Hematopoietic multipotent progenitor cell treated with erythropoietin and hydrocortisone succinate and interleukin-3 and kit ligand, for 17 days (in vitro differentiated cells): ENCODE data around the gene ZNF514.
"Not testable (repeated sequence)": the region's sequence is repeated elsewhere in the genome, so short reads cannot be mapped to it uniquely, and the experiment has no call there.

ENCODE experiments used
- DNase-seq: peaks from one replicate; pipeline ENCODE4 v3.0.0-alpha.2; 2015; ENCODE audit warnings: low spot score

Gene ZNF514

DNA sequence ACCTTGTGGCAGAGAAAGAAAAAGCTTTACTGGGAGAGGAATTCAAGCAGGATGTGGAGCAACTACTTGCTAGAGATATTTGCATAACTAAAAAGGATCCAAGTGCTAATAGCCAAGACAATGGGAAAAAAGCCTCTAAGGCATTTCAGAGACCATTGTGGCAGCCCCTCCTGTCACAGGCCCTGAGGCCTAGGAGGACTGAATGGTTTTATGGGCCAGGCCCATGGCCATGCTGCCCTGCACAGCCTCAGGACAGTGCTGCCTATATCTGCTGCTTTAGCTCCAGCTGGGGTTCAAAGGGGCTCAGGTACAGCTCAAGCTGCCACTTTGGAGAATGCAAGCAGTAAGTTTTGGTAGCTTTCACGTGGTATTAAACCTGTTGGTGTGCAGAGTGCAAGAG, 20.9 kb downstream of the ZNF514 start:
- DNase-seq = no peak

- DNase-seq = no peak
These were observed 37.5 kb downstream of the ZNF514 start for GRCh38 chr2:95122197-95122551.

DNA sequence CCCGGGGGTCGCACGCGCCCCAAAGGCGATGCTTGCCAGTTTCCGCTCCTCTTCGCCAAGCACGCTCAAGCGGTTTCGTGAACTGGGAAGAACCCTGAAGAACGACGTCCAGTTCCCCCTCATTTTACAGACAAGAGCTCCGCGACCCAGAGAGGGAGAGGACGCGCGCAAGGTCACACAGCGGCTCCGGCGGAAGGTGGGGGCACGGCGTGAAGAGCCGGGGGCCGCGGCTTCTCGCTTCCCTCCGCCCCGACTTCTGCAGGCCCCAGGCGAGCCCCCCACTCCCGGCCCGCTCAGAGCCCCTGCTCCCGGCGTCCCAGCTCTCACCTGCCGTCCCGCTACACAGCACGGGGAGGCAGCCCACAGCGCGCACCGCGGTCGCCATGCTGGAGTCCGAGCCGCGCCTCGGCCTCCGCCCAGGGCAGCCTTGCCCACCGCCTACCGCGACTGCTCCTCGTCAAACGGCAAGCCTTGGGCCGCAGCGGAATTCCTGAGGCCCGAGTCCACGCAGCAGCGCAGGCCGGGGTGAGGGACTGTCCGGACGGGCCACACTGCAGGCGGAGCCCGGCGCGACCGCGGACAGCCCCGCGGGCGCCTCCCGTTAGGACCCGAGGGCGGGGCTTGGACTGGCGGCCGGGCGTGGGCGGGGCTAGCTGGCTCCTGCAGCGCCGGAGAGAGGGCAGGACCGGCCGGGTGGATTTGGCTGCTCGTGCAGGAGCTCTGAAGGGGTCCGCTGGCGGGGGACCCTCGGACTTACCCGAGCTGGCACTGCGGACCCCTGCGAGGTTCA, 38.0 kb downstream of the ZNF514 start, which contains the start of gene MRPS5:
Gene MRPS5, minus strand, starts transcription at position 402 of the 790 bp plus-strand sequence. Its CDS starts 17 bp downstream, at position 385.
- DNase-seq = peak; percentile 85

DNA sequence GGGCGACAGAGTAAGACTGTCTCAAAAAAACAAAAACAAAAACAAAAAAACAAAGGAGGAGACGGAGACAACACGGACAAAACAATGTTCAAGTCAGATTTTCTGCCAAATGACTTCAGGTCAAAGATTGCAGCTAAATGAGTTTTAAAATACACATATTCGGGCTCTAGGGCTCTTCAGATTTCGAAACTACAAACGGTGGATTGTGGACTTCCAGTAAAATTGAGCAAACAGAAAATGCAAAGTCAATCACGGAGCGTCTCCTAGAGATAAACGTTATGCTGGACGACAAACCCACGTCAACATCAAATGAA, 38.6 kb downstream of the ZNF514 start:
- no peak for DNase-seq

GRCh38 chr2:95115418-95115817, 44.2 kb downstream of the ZNF514 start:
- peak; percentile 73 for DNase-seq

GRCh38 chr2:95113464-95113863, 46.2 kb downstream of the ZNF514 start:
- DNase-seq = no peak

- no peak for DNase-seq
These were observed 49.3 kb downstream of the ZNF514 start for GRCh38 chr2:95110395-95110794.

DNA sequence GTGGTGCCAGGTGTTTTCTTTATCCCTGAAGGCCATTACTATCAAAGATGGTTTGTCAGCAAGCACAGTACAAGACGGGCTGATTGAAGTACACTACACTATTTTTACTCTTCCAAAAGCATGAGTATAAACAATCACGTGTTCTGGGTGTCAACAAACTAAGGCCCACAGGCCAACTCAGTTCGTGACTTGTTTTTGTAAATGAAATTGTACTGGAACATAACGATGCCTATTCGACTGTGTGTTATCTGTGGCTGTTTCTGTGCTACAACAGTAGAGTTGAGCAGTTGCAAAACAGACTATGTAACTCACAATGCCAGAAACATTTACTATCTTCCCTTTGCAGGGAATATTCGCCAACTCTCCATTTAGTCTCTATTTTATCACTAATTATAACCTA, 50.4 kb downstream of the ZNF514 start:
- no peak for DNase-seq

DNA sequence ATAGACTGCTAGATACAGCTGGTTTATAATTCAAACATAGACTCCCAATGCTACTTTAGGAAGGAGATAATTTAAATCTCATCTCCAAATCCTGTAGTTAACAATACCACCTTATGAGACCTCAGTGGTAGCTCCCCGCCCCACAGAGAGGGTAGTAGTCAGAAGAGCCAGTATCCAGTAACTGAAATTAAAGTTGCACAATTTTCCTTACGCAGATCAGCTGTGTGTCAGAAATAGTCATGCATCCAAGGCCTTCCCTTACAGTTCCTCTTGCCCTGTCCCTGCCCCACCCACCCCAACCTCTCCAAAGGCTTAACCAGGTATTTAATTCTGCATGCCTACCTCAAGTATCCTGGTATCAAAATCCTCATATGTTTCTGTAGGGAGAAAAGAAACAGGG, 53.6 kb downstream of the ZNF514 start:
- DNase-seq = no peak

DNA sequence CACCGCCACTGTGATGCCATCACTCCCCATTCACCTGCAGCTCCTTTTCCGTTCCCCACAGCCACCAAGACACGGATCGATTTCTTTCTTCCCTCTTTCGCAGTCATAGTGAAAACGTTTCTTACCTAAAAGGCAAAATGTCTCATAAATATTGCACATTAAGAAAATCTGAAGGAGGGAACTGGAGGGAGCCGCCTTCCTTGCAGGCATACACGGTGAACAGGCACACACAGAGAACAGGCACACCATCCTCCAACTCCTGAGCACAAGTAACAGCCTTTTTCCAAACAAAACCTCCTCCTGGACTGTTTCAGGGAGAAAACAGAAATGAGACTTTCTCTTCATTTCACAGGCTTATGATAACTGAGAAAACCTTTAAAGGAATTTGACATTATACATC, 55.0 kb downstream of the ZNF514 start:
- DNase-seq = no peak

GRCh38 chr2:95099910-95100309, 59.7 kb downstream of the ZNF514 start:
- DNase-seq = no peak

- DNase-seq = not testable (repeated sequence)
These were observed 61.4 kb downstream of the ZNF514 start for GRCh38 chr2:95098273-95098672.
